Type B pancreatic cell (in vitro differentiated cells): ENCODE measurements around the gene SCLT1. TPM values are rescaled to one million over a fixed set of nuclear protein-coding genes. Genes with fewer than 3 reads are reported as not detected.

Source experiments
- DNase-seq: peaks from one replicate; pipeline ENCODE4 v3.0.0; 2021; ENCODE audit warnings: mixed read lengths; ENCODE audit not compliant: unreplicated experiment; ENCODE audit errors: extremely low spot score
- H3K27ac Mint-ChIP-seq: 2 replicates; pipeline ENCODE4 v1.8.0; 2021; ENCODE audit warnings: mild to moderate bottlenecking, mixed read lengths
- H3K27me3 Mint-ChIP-seq: 2 replicates; pipeline ENCODE4 v1.8.0; 2021; ENCODE audit warnings: mixed read lengths
- H3K36me3 Mint-ChIP-seq: 2 replicates; pipeline ENCODE4 v1.8.0; 2021; ENCODE audit warnings: mixed read lengths
- H3K4me1 Mint-ChIP-seq: one replicate; pipeline ENCODE4 v1.8.0; 2021; ENCODE audit warnings: mixed read lengths; ENCODE audit not compliant: unreplicated experiment
- H3K4me3 Mint-ChIP-seq: 2 replicates; pipeline ENCODE4 v1.8.0; 2021; ENCODE audit warnings: mild to moderate bottlenecking, mixed read lengths
- H3K9me3 Mint-ChIP-seq: 2 replicates; pipeline ENCODE4 v1.8.0; 2021; ENCODE audit warnings: mixed read lengths
- total RNA-seq: library from RNA; stranded (reverse); gene quantifications from 2 replicates; pipeline ENCODE4 v1.2.1, GENCODE V29; 2021; ENCODE audit warnings: low replicate concordance
- TF ChIP-seq, protein P1 (sequence below): fragments of 200-600 bp; sonication (generic); conservative IDR thresholded peaks from 2 replicates; pipeline ENCODE4 v1.5.0; 2021; ENCODE audit warnings: antibody characterized with exemption, mild to moderate bottlenecking

Gene SCLT1
- total RNA-seq, 1 donor from 2014 or later = 21.2 TPM

DNA sequence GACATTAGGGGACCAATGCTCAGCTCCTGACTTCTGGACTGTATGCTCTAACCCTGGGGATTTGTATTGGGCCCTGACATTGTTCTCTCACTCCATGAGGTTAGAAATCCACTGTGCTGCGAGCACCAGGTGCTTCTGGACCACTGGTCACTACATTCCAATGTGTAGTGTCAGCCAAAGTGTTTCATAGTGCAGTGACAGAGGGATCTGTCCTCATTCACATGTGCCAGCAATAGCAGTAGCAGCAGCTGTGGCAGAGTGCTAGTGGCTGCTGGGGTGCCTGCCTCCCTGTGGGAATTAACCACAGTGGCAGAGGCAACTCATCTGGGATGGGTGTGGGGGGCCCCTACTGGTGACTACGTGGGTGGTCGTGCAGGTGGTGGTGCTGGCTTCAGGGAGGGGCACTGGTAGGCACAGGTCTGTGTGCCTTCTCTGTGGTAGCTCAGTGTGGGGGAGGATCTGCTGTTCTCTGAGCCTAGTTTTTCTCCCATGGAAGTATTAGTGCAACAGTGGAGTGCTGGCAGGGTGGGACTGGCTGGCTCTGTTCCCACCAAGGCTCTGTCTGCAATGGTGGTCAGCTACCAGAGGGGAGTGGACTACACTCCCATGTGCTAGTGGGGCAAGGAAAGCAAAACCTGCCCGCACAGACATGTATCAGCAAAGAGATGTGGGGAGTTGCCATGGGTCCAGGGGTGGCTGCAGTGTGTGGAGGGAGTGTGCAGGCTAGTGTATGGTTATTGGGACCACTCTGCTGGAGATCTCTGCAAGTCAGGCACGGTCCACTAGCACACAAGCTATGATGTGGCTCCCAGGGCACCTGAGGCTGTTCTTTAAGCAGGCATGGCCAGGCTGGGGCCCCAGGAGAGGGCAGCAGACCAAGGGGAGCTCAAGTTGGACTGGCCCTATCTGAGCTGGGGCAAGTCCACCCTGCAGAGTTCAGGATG lies 78.5 kb downstream of the SCLT1 start:
- DNase-seq = no peak
- Mint-ChIP-seq H3K27me3 (no peaks in the 10 kb centered on the region), H3K4me3 (no peak overlapping the region), H3K27ac (no peak overlapping the region), H3K9me3 (peaks cover 30% of the 10 kb centered on the region), H3K36me3 (peaks cover 34% of the 10 kb centered on the region), H3K4me1 (no peaks in the 10 kb centered on the region)
- TF ChIP-seq, protein P1, sequence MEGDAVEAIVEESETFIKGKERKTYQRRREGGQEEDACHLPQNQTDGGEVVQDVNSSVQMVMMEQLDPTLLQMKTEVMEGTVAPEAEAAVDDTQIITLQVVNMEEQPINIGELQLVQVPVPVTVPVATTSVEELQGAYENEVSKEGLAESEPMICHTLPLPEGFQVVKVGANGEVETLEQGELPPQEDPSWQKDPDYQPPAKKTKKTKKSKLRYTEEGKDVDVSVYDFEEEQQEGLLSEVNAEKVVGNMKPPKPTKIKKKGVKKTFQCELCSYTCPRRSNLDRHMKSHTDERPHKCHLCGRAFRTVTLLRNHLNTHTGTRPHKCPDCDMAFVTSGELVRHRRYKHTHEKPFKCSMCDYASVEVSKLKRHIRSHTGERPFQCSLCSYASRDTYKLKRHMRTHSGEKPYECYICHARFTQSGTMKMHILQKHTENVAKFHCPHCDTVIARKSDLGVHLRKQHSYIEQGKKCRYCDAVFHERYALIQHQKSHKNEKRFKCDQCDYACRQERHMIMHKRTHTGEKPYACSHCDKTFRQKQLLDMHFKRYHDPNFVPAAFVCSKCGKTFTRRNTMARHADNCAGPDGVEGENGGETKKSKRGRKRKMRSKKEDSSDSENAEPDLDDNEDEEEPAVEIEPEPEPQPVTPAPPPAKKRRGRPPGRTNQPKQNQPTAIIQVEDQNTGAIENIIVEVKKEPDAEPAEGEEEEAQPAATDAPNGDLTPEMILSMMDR = no peak

- Mint-ChIP-seq H3K27me3 (no peaks in the 10 kb centered on the region), H3K4me1 (no peaks in the 10 kb centered on the region), H3K27ac (no peak overlapping the region), H3K36me3 (peaks cover 12% of the 10 kb centered on the region), H3K4me3 (no peak overlapping the region), H3K9me3 (peaks cover 23% of the 10 kb centered on the region)
- DNase-seq = no peak
- TF ChIP-seq, protein P1 = no peak
These were observed 85.2 kb downstream of the SCLT1 start for GRCh38 chr4:129008096-129008495.

- H3K9me3 Mint-ChIP-seq = no peaks in the 10 kb centered on the region
- no peak for DNase-seq
- TF ChIP-seq, protein P1 = no peak
These were observed 106.4 kb downstream of the SCLT1 start for GRCh38 chr4:128986908-128987307.

GRCh38 chr4:128986019-128986418 lies 107.3 kb downstream of the SCLT1 start:
- Mint-ChIP-seq H3K4me1 (no peaks in the 10 kb centered on the region), H3K36me3 (peaks cover 23% of the 10 kb centered on the region), H3K27ac (no peak overlapping the region), H3K4me3 (no peak overlapping the region), H3K27me3 (no peaks in the 10 kb centered on the region), H3K9me3 (no peaks in the 10 kb centered on the region)
- no peak for DNase-seq
- TF ChIP-seq, protein P1 = no peak

More at GRCh38 chr4:128986908-128987307, 106.4 kb downstream of the SCLT1 start:
- Mint-ChIP-seq H3K4me3 (no peak overlapping the region), H3K27ac (no peak overlapping the region), H3K27me3 (no peaks in the 10 kb centered on the region), H3K36me3 (peaks cover 23% of the 10 kb centered on the region), H3K4me1 (no peaks in the 10 kb centered on the region)

- no peaks in the 10 kb centered on the region for H3K9me3 Mint-ChIP-seq
- DNase-seq = no peak
- TF ChIP-seq, protein P1 = no peak
- H3K4me1 Mint-ChIP-seq = no peaks in the 10 kb centered on the region
- no peak overlapping the region for H3K4me3 Mint-ChIP-seq
- H3K27me3 Mint-ChIP-seq = no peaks in the 10 kb centered on the region
- H3K36me3 Mint-ChIP-seq = peaks cover 10% of the 10 kb centered on the region
- H3K27ac Mint-ChIP-seq = no peak overlapping the region
These were observed 109.4 kb downstream of the SCLT1 start for GRCh38 chr4:128983771-128984485.
